HL-60 (cell line): ENCODE results near the gene PDZD4.

Experiments
- DNase-seq, 2 experiments: peaks; one replicate each; pipeline ENCODE4 v3.0.0-alpha.2; 2010 to 2020; ENCODE audit warnings: low read depth in 1 of 2, low spot score in 1 of 2
- H3K27ac ChIP-seq: fragments of 250-450 bp; sonication (Bioruptor Pico); replicated peaks from 2 replicates; pipeline ENCODE4 v1.5.1; 2020; ENCODE audit warnings: mild to moderate bottlenecking, moderate library complexity
- H3K27me3 ChIP-seq: fragments of 250-450 bp; sonication (Bioruptor Pico); 2 replicates; pipeline ENCODE4 v1.5.1; 2021; ENCODE audit warnings: mild to moderate bottlenecking, moderate library complexity; ENCODE audit not compliant: insufficient read depth, poor library complexity, severe bottlenecking
- H3K4me3 ChIP-seq: replicated peaks from 2 replicates; pipeline ENCODE4 v1.5.1; 2011; ENCODE audit warnings: mild to moderate bottlenecking, control low read depth, low read length; ENCODE audit not compliant: insufficient read depth
- CTCF ChIP-seq: IDR thresholded peaks from one replicate; pipeline ENCODE4 v1.5.1; 2011; ENCODE audit warnings: low read length, control low read depth, inconsistent platforms; ENCODE audit not compliant: insufficient read depth
- GABPA ChIP-seq: IDR thresholded peaks from 2 replicates; pipeline ENCODE4 v1.6.1; 2012; ENCODE audit warnings: low read depth
- POLR2AphosphoS5 ChIP-seq: IDR thresholded peaks from 2 replicates; pipeline ENCODE4 v1.6.1; 2012; ENCODE audit warnings: low read depth
- REST ChIP-seq: IDR thresholded peaks from 2 replicates; pipeline ENCODE4 v1.6.1; 2012; ENCODE audit warnings: low read depth; ENCODE audit not compliant: insufficient replicate concordance
- SPI1 ChIP-seq: IDR thresholded peaks from 2 replicates; pipeline ENCODE4 v1.6.1; 2012; ENCODE audit warnings: low read depth, mild to moderate bottlenecking, borderline replicate concordance

PDZD4 gene

GRCh38 chrX:153762626-153763173 lies 67.6 kb downstream of the PDZD4 start:
- TF ChIP-seq POLR2AphosphoS5 (no peak), SPI1 (no peak), GABPA (no peak), REST (no peak), CTCF (no peak)
- no peak for DNase-seq
- no peak overlapping the region for H3K27ac ChIP-seq
- no peak overlapping the region for H3K4me3 ChIP-seq
- no peaks in the 10 kb centered on the region for H3K27me3 ChIP-seq

- no peak for DNase-seq
- no peak overlapping the region for H3K4me3 ChIP-seq
- no peaks in the 10 kb centered on the region for H3K27me3 ChIP-seq
- TF ChIP-seq GABPA = no peak
- TF ChIP-seq CTCF = no peak
- no peak for TF ChIP-seq SPI1
- no peak for TF ChIP-seq POLR2AphosphoS5
- no peak for TF ChIP-seq REST
- no peak overlapping the region for H3K27ac ChIP-seq
These were observed 68.5 kb downstream of the PDZD4 start for GRCh38 chrX:153761863-153762262.

GRCh38 chrX:153755136-153755535 lies 75.2 kb downstream of the PDZD4 start:
- TF ChIP-seq SPI1 (no peak), CTCF (no peak), GABPA (no peak), POLR2AphosphoS5 (no peak), REST (no peak)
- Histone ChIP-seq H3K4me3 (no peak overlapping the region), H3K27ac (no peak overlapping the region)

More at GRCh38 chrX:153755136-153755535, 75.2 kb downstream of the PDZD4 start:
- DNase-seq = no peak
- H3K27me3 ChIP-seq = no peaks in the 10 kb centered on the region
